GM19043 (cell line): ENCODE measurements around the gene DMC1.
"Not testable (repeated sequence)": the region's sequence is repeated elsewhere in the genome, so short reads cannot be mapped to it uniquely, and the experiment has no call there.

ENCODE experiments used
- ATAC-seq: cut with Tn5 transposase; IDR thresholded peaks from one replicate; pipeline ENCODE4 v1.9.1; 2021; ENCODE audit warnings: low read depth; ENCODE audit not compliant: unreplicated experiment

DMC1 gene

DNA sequence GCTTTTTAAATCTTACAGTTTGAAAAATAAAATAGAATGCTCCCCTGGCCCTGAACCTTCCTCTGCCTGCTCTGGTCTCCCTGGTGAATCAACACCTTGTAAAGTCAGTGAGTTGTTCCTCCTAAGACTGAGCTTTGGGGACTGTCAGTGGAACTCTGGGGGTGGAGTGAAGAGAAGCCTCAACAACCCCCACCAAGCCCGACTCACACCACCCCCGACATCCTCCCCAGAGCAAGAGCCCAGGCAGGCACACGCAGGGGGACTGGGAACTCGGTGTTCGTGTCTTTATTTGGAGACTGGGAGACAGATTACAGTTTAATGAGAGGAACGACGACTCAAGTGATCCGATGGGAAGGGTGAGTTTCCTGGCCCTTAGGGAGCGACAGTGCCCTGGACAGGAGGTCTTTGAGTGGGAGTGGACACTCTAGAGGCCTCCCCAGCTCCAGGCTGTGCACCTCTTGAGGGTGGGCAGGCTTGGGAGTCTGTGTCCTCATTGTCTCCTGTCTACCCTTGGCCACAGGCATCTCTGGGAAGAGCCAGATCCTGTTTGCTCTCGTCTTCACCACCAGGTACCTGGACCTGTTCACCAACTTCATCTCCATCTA, 95.9 kb downstream of the DMC1 start:
- ATAC-seq, result no peak

GRCh38 chr22:38471237-38471636, 98.7 kb downstream of the DMC1 start:
- no peak for ATAC-seq

GRCh38 chr22:38470179-38470578, 99.8 kb downstream of the DMC1 start:
- ATAC-seq, result not testable (repeated sequence)

DNA sequence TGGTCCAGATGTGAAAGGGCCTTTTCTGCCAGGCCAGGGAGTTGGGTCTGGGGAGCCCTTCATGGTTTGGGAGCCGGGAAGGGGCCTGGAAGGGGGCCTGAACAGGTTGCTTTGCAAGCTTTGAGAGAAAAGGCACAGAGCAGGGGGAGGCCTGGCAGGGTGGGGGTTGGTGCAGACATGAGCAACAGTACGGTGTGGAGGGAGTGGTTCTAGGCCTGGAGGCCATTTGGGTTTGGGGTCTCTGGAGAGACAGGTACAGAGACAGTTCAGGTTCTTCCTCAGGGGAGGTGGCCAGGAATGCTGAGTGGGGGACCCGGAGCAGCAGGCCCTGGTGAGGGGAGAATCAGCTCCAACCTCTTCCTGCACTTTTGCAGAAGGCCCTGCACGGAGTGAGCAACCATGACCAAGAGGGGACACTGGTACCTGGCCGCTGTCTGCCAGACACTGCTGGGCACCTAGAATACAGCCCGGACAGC, 100.6 kb downstream of the DMC1 start:
- no peak for ATAC-seq
